HG02610 (cell line): ENCODE data around the gene EEFSEC.

Experiments used
- ATAC-seq: cut with Tn5 transposase; IDR thresholded peaks from one replicate; pipeline ENCODE4 v1.9.1; 2021; ENCODE audit warnings: mild to moderate bottlenecking, moderate library complexity; ENCODE audit not compliant: unreplicated experiment

Gene EEFSEC

DNA sequence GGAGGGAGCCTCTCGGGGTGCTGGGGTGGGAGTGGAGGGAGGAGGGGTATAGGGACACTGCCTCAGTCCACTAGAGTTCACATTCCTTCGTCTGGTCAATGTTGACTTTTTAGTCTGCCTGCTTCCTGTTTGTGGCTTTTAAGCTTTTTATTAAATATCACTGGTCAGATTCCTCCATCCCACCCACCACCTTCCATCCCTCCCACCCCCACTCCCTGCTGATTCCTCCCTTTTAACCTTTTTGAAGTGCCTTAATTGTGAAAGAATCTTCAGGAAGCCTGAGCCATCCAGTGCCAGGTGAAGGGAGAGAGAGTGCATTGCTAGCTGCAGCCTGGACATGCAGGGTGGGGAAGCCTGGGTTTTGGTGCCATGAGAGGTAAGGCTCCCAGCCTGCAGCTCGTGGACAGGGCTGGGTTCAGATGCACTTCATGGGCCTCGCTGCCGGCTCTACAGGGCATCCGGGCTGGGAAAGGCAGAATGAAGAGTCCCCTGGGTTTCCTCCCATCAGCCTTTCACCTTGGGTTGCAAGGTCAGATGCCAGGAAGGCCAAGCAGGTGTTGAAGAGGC lies 207.5 kb downstream of the EEFSEC start:
- no peak for ATAC-seq

DNA sequence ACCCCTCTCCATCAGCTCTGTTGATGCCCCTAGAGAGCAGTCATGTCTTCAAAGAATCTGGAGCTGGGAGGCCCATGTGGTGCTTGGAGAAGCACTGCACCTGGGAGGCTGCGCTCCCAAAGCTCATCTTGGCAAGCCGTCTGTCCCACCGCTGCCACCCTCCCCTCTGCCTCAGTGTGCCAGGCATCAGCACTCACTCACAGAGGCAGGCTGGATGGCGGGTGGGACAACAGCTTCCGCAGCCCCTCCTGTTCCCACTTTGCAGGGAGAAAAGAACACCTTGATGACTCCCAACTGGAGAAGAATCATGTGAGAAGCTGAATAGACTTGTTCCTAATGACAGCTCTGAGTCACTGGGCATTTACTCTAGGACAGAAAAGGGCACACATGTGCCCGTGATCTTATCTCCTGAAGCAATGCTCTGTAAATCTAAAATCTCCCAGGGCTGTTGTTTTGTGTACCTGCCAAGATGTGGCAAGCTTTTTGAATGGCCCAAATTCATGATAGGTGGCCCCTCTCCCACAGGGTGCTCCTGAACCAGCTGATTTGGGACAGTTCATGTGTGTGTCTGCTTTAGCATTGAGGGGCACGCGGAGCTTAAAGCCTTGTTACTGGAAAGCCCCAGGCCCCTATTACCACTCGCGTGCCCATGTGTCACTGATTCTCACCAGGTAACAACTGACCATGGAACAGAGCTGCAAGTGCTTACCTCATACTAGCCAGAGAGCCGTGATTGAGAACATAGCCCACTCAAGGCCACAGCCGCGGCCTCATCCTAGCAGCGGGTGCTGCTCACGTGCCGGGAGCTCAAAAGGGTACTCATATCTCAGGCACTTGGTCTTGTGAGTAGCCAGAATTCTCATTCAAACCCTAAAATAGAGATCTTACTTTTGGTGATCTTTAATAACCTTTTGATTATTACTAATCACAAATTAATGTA lies 209.0 kb downstream of the EEFSEC start:
- ATAC-seq = no peak

DNA sequence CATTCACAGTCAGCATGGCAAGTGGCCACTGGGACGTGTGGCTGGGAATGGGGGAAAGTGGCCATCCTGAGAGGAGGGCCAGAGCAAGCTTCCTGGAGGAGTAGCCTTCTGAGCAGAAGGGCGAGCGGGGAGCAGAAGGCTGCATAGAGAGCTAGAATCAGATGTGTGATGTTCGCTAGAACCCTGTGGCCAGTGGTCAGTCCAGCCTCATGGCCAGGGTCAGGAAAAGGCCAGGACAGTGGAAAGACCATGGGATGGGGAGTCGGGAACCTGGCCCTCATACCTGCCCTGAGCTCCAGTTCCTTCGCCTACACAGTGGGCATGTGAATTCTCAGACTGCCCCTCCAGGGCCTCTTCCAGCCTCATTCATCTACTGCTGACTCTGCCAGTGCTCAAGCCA lies 211.0 kb downstream of the EEFSEC start:
- no peak for ATAC-seq

DNA sequence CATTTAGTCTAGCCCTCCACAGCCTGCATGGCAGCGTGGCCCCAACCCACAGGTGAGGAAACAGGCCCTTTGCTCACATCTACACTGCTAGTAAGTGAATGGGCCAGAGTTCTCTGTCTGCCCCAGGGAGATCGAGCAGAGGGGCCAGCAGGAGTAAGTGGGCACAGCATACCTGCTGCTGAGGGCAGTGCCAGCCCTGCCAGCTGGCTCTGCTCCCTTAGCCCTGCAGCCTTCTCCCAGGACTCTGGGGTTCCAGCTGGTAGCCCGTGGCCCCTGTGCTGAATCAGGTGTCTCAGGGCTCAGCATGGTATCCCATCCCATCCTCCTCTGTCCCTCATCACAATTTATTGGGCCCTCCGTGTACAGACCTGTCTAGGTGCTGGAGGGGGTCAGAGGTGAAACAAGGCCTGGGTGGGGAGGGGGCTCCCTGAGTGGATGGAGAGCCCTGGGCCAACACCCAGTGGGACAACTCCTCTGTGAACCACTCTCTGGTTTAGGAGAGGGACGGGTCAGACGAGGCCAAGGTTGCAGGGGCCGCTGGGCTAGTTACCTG lies 211.6 kb downstream of the EEFSEC start:
- no peak for ATAC-seq

DNA sequence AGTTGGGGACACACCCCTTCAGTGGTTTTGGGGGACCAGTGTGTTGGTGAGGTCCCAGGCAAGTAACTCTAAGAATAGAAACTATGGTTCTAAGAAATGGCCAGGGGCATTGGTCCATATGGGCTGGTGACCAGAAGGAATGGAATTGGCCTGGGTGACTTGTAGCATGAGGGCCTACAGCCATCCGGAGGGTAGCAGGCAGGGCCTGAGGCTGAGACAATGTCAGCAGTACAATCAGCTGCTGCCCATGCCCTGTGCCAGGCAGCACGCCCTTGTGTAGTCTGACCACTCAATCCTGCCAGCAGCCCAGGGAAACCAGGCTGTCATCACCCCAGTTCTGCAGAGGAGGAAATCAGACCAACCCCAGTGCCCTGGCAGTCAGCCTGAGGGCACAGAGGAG lies 212.9 kb downstream of the EEFSEC start:
- no peak for ATAC-seq

DNA sequence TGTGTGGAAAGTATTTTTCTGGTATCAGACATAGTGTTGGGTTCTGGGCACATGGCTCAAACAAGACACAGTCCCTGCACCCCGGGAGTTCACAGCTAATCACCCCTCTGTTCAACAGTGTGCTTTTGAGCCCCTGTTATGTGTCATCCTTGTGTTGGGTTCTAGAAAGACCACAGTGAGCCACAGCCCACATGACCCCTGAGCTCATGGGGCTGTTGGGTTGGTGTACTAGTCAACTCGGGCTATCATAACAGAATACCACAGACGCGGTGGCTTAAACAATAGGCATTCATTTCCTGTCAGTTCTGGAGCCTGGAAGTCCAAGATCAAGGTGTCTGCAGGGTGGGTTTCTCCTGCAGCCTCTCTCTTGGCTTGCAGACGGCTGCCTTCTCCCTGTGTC lies 213.4 kb downstream of the EEFSEC start:
- ATAC-seq = no peak

DNA sequence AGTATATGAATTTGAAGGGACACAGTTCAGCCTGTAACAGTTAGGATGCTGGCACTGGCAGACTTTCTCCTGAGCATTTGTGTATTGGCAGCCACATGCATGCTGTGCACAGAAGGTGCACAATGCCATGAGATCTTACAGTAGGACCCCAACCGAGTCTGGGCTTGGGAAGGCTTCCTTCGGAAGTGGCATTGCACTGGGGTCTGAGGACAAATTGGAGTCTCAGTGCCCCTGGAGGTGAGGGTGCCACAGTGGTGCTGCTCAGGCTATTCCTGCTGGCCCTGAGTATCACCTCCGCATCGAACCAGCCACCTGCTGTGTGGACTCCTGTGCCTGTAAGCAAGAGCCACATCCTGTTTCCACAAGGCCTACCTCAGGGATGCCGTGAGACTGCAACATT lies 213.9 kb downstream of the EEFSEC start:
- ATAC-seq = no peak

DNA sequence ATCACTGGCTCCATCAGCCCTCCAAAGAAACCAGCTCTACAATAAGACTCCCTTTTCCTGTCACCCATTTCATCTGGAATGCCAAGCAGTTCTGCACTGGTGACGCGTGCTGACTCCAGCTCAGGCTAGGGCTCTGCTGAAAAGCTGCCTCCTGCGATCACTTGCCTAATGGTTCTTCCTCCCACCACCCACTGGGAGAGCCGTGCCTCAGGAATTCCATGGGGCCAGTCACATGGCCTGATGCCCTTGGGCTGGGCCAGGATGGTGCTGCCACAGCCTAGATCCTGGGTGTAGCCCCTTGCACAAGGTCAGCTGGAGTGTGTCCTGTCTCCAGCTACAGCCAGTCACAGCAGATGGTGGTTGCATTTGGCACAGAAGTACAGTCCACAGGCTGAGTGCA lies 214.5 kb downstream of the EEFSEC start:
- ATAC-seq = no peak

DNA sequence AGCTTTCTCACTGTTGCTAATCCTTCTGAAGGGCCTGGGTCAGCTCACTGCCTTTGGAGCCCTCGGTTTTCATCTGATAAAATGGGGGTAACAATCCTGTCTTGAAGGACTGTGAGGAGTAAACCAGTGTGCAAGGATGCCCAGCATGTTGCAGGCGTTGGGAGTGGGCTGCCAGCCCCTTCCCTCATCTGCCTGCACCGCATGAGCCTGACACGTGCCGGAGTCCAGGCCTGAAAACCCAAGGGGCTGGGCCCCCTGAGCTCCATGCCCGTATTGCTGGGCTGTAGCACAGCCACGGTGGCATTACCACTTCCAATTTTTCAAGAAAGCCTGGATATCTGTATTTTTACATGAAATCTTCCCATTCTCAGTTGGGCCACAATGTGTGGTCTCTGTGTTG lies 215.3 kb downstream of the EEFSEC start:
- no peak for ATAC-seq

DNA sequence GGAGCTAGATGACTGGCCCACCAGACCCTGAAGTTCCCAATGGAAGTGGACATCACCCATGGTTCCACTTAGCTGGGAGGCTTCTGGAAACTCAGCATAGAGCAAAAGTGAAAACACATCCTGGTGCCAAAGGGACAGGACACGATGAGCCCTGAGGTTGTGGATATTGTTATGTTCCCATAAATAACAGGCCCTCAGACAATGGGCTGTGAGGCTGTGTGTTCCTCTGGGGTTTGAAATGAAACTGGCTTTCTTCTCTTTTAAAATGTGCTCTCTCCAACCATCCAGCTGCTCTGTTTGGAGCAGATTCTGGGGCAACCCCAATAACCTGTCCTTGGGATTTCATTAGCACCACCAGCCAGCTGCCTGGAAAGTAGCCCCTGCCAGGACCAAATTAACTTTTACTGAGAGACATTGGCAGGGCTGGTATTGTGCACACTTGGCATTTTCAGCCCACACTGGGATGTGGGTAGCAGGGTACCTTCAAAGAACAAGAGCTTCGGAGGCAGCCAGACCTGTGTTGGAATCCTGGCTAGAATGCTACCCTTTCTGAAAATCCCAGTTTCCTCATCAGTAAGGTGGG lies 215.9 kb downstream of the EEFSEC start:
- ATAC-seq = no peak

DNA sequence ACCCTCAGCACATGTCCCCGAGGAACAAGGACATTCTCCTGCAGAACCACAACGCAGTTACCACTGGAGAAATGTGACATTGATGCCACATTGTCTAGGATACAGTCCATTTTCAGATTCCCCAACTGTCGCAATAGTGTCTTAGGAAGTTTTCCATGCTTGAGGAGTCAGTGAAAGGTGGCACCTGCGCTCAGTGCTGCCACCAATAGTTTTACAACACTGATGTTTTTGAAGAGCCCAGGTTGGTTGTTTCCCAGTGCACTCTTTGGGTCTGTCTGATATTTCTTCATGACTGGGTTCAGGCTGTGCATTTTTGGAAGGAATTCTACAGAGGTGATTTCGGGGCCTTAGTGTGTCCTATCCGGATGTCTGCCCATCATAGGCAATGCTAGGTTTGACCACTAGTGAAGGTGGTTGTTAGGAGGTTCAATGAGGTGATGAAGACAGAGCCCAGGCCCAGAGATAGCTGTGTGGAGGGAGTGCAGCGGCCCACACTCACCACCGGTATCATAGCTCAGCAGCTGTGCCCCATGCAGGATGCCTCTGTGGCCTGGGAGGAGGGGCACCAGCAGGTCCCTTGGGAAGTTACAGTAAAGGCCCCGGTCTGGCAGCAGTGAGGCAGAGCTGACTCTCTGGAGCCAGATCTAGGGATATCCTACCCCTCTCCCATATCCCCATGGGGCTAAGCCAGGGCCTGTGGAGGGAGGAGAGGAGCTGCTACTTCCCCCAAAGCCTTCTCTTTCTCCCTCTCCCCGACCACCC lies 216.8 kb downstream of the EEFSEC start:
- peak; percentile 46 for ATAC-seq

DNA sequence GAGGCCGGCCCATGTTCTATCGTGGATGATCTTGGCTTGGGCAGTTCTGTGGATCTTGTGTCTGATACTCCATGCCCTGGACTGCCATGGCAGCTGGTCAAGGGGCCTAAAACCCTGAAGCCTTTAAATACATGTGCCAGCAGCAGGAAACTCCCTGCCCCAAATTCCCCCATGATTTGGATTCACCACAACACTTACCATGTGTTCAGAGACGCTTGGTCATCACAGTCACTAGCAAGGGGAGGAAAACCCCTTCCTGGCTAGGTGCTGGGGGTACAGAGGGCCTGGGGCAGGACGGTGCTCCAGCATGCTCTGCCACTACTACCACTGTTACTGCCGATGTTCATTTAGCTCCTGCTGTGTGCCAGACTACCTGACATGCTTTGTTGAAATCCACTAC lies 219.0 kb downstream of the EEFSEC start:
- peak; percentile 69 for ATAC-seq

DNA sequence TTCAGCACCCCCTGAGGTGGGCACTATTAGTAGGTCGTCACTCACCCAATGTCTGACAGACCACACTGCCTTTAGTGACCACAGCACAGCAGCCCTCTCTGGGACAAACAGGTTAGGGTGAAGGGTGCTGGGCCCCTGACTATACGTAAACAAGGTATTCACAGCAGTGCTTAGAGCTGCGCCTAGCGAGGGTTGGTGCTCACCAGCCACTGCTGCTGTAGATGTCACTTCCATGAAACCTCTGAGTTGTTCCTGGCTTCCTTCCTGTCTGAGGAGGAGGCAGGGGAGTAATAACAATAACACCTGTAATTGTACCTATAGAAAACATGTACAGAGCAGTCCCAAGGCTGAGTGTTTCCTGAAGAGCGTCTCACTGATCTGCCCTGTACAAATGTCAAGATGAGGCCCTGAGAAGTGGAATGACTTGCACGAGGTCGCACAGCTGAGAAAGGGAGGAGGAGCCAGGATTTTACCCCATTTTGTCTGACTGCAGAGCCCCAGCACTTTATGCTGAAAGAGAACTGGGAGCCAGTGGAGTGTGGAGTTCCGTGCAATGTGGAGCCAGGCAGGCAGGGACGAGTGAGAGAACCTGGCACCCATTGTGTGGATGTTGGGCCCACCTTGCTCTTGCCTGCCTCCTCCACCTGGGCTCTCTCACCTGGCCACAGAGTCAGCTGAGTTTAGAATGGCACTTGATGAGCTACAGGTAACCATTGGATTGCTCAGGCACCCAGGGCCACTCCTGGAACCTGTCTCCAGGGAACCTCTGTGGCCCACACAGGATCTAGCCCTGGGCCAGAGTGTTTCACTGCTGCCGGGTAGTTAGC lies 219.6 kb downstream of the EEFSEC start:
- no peak for ATAC-seq

DNA sequence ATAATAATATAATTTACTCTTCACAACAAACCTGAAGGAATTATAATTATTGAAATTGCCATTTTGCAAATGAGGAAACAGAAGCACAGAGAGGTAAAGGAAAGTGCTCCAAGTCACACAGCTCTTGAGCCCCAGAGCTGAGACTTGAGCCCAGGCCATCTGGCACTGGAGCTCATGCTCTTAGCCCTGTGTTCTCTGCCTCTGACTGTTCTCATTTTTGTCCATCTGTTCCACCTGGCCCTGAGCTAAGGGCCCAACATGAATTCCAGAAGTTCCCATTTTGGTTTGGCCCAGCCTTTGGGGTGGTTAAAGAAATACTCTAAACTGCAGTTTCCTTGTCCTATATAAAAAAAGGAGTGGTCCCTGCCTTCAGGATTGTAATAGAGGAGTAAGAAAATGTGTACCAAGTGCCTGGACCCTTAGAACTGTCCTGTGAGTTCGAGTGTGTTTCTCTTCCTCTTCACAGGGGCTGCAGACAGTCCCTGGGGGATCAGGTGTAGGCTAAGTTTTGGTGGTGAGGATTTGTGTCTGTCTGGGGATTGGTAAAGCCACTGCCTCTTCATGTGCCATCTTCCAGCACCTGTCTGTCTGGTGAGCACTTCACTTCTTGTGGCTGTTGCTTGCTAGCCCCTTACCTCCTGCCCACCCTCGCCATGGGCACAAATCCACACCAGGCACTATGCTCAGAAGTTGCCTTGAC lies 221.6 kb downstream of the EEFSEC start:
- no peak for ATAC-seq

DNA sequence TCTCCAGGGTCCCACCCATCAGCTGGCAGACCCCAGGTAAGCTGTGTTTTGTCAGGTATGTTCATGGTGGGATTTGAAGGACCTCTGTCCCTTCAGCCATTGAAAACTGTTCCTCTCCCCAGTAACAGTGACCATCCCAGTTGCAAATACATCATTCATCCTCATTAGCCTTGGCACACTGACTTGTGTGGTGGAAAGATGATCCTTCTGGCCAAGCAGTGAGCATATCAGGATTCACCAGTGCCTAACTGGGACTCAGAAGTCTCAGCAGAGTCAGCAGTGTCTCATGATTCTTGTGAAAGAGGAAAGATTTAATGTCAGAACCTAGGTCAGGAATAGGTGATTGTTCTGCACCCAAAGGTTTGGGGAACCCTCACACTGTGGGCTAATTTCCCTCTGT lies 223.2 kb downstream of the EEFSEC start:
- no peak for ATAC-seq

DNA sequence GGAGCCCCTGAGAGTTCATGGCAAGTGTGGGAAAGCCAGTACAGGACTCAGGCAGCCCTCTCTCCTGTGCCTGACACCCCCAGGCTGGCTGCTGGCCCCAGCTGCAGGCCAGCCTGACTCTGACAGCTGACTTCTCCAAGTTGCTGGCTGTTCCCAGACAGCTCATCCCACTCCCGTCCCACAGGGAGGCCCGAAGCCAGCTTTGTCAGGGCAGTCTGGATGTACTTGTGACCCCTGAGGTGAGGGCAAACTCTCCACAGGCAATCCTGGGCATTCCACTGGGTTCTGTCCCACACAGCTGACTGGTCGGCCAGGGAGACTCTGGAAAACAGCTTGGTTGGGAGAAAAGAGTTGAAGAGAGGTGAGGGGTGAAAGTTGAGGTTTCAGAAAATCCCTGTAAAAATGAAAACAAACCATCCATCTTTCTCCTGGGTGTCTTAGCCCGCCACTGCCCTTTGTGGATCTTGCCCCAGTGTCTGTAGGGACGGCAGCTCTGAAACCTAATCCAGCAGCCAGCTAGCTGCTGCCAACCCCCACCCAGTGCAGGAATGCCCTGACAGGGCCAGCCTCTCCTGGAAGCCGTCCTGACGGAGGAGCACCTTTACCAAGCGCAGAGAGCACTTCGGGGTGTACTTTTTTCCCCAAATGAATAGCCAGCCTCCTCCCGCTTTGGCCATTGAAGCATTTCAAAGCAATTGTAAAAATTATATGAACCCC lies 225.5 kb downstream of the EEFSEC start:
- no peak for ATAC-seq

DNA sequence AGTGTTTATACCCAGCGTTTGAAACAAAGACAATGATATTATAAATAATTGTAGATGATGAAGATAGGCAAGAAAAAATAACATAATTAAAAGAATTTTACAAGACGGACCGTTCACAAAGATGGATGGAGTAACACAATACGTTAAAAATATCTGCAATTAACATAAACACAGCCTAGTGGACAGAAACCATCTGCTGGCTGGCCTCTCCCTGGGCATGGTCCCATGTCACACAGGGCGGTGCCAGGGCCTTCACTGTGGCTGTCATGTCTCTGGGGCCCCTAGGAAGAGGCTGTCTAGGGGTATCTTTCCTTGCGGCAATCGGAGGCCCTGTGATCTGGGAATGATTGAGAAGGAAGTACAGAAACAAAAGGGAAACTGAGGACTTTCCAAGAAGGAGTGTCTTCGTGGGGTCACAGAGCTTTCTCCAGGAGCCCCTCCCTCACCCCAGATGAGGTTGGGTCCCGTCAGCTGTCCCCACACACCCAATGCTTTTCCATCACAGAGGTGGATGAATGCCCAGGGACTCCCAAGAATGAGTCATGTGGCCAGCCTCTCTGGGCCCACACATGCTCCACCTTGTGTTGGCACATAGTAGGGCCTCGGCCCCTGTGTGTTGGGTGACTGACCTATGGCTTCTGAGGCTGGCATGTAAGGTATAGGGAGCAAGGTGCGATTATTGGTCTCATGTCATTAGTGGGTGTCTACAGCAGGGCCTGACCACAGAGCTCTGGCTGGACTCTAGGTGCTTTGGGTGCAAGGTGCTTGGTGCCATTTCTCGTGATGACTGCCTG lies 226.3 kb downstream of the EEFSEC start:
- ATAC-seq = no peak

DNA sequence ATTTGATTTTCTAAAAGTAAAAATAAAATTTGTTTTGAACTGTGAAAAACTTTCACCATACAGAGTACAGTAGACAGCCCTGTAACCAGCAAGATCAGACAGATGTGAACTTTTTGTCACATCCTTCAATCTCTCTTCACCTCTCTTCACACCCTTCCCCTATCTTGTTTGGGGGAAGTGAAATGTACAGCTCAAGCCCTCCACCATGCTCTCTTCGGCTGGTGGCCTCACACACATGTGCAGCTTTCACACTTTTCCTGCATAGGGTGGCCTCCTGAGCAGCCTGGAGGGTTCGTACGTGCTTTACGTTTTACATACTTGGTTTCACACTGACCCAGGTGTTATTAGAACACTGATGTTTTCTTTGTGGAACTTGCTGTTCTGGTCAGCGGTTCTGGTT lies 227.0 kb downstream of the EEFSEC start:
- ATAC-seq = no peak
